ENCODE measurements around the gene CARD19. TPM values are rescaled to one million over a fixed set of nuclear protein-coding genes. Genes with fewer than 3 reads are reported as not detected.

The CARD19 gene
- total and polyA plus RNA-seq, 2 experiments from 2014 or later = 36.8 to 48.3 TPM

DNA sequence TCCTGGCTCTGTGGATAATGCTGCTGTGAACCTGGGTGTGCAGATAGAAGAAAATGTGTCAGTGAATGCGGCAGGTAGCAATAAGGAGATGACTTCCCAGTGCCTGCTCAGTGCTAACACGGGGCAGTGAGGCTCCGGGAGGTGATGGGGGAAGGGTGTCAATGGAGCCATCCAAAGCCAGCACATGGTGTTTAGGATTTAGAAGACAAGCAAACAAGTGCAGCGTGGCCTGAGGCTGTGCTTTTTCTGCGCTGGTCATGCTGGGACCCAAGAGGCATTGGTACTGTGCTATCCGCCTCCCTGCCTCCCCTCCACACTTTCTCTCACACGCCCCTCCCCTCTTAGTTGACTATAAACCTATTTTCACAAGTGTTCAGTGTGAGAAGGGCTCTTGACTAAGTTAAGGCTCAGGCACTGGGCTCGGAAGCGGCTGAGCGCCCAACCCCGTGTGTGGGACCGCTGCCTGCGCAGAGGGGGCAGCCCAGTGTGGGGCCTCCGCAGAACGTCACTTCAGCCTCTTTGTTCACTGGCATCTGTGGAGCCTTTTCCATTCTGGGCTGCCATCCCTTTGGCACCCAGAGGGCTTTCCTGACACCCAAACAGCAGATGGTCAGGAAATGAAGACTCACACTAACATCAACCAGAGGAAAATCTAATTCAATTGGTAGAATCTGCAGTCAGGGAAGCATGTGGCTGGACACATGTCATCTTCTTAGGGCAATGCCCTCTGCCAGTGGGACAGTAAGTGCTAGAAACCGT lies 59.9 kb downstream of the CARD19 start:
- no peak for DNase-seq (ENCODE audit: low spot score)

More for the DNA sequence above, 59.9 kb downstream of the CARD19 start:
- Histone ChIP-seq H4K20me1 (replicated peaks; ENCODE audit: insufficient read depth) (no peaks in the 10 kb centered on the region), H3K27me3 (ENCODE audit: insufficient read depth) (no peaks in the 10 kb centered on the region), H3K79me2 (replicated peaks; ENCODE audit: insufficient read depth) (no peaks in the 10 kb centered on the region), H3K4me1 (ENCODE audit: insufficient read depth) (no peaks in the 10 kb centered on the region), H3K4me3 (no peak overlapping the region), H3K27ac (ENCODE audit: low read depth) (no peak overlapping the region), H3K36me3 (ENCODE audit: insufficient read depth) (no peaks in the 10 kb centered on the region), H3F3A (replicated peaks; ENCODE audit: low read depth) (no peaks in the 10 kb centered on the region), H2AFZ (no peak overlapping the region; the same call in 1 of the 2 replicates), H3K9me2 (ENCODE audit: insufficient read depth) (no peaks in the 10 kb centered on the region), H3K4me2 (no peak overlapping the region)
- H3K36me3 Mint-ChIP-seq (ENCODE audit: low read depth) = no peaks in the 10 kb centered on the region
- TF ChIP-seq, protein P1, sequence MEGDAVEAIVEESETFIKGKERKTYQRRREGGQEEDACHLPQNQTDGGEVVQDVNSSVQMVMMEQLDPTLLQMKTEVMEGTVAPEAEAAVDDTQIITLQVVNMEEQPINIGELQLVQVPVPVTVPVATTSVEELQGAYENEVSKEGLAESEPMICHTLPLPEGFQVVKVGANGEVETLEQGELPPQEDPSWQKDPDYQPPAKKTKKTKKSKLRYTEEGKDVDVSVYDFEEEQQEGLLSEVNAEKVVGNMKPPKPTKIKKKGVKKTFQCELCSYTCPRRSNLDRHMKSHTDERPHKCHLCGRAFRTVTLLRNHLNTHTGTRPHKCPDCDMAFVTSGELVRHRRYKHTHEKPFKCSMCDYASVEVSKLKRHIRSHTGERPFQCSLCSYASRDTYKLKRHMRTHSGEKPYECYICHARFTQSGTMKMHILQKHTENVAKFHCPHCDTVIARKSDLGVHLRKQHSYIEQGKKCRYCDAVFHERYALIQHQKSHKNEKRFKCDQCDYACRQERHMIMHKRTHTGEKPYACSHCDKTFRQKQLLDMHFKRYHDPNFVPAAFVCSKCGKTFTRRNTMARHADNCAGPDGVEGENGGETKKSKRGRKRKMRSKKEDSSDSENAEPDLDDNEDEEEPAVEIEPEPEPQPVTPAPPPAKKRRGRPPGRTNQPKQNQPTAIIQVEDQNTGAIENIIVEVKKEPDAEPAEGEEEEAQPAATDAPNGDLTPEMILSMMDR (conservative IDR thresholded peaks at IDR 0.05; ENCODE audit: low read depth in 2 of 2) = no peak
- TF ChIP-seq POLR2AphosphoS5 (IDR thresholded peaks at IDR 0.05; ENCODE audit: low read depth) (no peak), ZNF331 (CRISPR knock-in tag; IDR thresholded peaks at IDR 0.05; ENCODE audit: low read depth) (no peak), NANOG (IDR thresholded peaks at IDR 0.05; ENCODE audit: borderline replicate concordance) (no peak), JUNB (IDR thresholded peaks at IDR 0.05; ENCODE audit: unreplicated experiment) (no peak), CREB1 (CRISPR knock-in tag; IDR thresholded peaks at IDR 0.05; ENCODE audit: low read depth) (no peak), EZH2phosphoT487 (IDR thresholded peaks at IDR 0.05; ENCODE audit: unreplicated experiment) (no peak), ZNF114 (CRISPR knock-in tag; IDR thresholded peaks at IDR 0.05) (no peak), EZH2 (IDR thresholded peaks at IDR 0.05; ENCODE audit: low read depth, unreplicated experiment) (no peak), STAT1 (IDR thresholded peaks at IDR 0.05; ENCODE audit: unreplicated experiment) (no peak)
- TF ChIP-seq, protein P2, sequence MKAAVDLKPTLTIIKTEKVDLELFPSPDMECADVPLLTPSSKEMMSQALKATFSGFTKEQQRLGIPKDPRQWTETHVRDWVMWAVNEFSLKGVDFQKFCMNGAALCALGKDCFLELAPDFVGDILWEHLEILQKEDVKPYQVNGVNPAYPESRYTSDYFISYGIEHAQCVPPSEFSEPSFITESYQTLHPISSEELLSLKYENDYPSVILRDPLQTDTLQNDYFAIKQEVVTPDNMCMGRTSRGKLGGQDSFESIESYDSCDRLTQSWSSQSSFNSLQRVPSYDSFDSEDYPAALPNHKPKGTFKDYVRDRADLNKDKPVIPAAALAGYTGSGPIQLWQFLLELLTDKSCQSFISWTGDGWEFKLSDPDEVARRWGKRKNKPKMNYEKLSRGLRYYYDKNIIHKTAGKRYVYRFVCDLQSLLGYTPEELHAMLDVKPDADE (IDR thresholded peaks at IDR 0.05) = no peak
- TF ChIP-seq, protein P3, sequence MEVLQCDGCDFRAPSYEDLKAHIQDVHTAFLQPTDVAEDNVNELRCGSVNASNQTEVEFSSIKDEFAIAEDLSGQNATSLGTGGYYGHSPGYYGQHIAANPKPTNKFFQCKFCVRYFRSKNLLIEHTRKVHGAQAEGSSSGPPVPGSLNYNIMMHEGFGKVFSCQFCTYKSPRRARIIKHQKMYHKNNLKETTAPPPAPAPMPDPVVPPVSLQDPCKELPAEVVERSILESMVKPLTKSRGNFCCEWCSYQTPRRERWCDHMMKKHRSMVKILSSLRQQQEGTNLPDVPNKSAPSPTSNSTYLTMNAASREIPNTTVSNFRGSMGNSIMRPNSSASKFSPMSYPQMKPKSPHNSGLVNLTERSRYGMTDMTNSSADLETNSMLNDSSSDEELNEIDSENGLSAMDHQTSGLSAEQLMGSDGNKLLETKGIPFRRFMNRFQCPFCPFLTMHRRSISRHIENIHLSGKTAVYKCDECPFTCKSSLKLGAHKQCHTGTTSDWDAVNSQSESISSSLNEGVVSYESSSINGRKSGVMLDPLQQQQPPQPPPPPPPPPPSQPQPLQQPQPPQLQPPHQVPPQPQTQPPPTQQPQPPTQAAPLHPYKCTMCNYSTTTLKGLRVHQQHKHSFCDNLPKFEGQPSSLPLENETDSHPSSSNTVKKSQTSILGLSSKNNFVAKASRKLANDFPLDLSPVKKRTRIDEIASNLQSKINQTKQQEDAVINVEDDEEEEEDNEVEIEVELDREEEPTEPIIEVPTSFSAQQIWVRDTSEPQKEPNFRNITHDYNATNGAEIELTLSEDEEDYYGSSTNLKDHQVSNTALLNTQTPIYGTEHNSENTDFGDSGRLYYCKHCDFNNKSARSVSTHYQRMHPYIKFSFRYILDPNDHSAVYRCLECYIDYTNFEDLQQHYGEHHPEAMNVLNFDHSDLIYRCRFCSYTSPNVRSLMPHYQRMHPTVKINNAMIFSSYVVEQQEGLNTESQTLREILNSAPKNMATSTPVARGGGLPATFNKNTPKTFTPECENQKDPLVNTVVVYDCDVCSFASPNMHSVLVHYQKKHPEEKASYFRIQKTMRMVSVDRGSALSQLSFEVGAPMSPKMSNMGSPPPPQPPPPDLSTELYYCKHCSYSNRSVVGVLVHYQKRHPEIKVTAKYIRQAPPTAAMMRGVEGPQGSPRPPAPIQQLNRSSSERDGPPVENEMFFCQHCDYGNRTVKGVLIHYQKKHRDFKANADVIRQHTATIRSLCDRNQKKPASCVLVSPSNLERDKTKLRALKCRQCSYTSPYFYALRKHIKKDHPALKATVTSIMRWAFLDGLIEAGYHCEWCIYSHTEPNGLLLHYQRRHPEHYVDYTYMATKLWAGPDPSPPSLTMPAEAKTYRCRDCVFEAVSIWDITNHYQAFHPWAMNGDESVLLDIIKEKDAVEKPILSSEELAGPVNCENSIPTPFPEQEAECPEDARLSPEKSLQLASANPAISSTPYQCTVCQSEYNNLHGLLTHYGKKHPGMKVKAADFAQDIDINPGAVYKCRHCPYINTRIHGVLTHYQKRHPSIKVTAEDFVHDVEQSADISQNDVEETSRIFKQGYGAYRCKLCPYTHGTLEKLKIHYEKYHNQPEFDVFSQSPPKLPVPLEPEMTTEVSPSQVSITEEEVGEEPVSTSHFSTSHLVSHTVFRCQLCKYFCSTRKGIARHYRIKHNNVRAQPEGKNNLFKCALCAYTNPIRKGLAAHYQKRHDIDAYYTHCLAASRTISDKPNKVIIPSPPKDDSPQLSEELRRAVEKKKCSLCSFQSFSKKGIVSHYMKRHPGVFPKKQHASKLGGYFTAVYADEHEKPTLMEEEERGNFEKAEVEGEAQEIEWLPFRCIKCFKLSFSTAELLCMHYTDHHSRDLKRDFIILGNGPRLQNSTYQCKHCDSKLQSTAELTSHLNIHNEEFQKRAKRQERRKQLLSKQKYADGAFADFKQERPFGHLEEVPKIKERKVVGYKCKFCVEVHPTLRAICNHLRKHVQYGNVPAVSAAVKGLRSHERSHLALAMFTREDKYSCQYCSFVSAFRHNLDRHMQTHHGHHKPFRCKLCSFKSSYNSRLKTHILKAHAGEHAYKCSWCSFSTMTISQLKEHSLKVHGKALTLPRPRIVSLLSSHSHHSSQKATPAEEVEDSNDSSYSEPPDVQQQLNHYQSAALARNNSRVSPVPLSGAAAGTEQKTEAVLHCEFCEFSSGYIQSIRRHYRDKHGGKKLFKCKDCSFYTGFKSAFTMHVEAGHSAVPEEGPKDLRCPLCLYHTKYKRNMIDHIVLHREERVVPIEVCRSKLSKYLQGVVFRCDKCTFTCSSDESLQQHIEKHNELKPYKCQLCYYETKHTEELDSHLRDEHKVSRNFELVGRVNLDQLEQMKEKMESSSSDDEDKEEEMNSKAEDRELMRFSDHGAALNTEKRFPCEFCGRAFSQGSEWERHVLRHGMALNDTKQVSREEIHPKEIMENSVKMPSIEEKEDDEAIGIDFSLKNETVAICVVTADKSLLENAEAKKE (CRISPR knock-in tag; IDR thresholded peaks at IDR 0.05) = no peak
- TF ChIP-seq, protein P4, sequence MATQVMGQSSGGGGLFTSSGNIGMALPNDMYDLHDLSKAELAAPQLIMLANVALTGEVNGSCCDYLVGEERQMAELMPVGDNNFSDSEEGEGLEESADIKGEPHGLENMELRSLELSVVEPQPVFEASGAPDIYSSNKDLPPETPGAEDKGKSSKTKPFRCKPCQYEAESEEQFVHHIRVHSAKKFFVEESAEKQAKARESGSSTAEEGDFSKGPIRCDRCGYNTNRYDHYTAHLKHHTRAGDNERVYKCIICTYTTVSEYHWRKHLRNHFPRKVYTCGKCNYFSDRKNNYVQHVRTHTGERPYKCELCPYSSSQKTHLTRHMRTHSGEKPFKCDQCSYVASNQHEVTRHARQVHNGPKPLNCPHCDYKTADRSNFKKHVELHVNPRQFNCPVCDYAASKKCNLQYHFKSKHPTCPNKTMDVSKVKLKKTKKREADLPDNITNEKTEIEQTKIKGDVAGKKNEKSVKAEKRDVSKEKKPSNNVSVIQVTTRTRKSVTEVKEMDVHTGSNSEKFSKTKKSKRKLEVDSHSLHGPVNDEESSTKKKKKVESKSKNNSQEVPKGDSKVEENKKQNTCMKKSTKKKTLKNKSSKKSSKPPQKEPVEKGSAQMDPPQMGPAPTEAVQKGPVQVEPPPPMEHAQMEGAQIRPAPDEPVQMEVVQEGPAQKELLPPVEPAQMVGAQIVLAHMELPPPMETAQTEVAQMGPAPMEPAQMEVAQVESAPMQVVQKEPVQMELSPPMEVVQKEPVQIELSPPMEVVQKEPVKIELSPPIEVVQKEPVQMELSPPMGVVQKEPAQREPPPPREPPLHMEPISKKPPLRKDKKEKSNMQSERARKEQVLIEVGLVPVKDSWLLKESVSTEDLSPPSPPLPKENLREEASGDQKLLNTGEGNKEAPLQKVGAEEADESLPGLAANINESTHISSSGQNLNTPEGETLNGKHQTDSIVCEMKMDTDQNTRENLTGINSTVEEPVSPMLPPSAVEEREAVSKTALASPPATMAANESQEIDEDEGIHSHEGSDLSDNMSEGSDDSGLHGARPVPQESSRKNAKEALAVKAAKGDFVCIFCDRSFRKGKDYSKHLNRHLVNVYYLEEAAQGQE (IDR thresholded peaks at IDR 0.05; ENCODE audit: unreplicated experiment) = no peak
- H3K27me3 Mint-ChIP-seq (ENCODE audit: insufficient read depth, low read depth, poor library complexity) = peaks cover 4% of the 10 kb centered on the region
- ATAC-seq = no peak
- no peak overlapping the region for H3K4me3 Mint-ChIP-seq
- H3K4me1 Mint-ChIP-seq = no peaks in the 10 kb centered on the region
- H3K9me3 Mint-ChIP-seq = no peaks in the 10 kb centered on the region
- no peak overlapping the region for H3K27ac Mint-ChIP-seq
